Osteocyte (in vitro differentiated cells): ENCODE measurements around the gene DHX57. TPM values are rescaled to one million over a fixed set of nuclear protein-coding genes. Genes with fewer than 3 reads are reported as not detected.
A peak's percentile ranks its signal among the peaks of the same experiment; 100 is the strongest.

Experiments used
- DNase-seq: peaks from one replicate; pipeline ENCODE4 v3.0.0; 2021; ENCODE audit warnings: mixed read lengths; ENCODE audit not compliant: unreplicated experiment; ENCODE audit errors: extremely low spot score
- H3K27ac Mint-ChIP-seq: one replicate; pipeline ENCODE4 v1.8.0; 2021; ENCODE audit warnings: mild to moderate bottlenecking, mixed read lengths; ENCODE audit not compliant: unreplicated experiment
- H3K27me3 Mint-ChIP-seq: one replicate; pipeline ENCODE4 v1.8.0; 2021; ENCODE audit warnings: mixed read lengths; ENCODE audit not compliant: unreplicated experiment
- H3K36me3 Mint-ChIP-seq: one replicate; pipeline ENCODE4 v1.8.0; 2021; ENCODE audit warnings: mixed read lengths; ENCODE audit not compliant: unreplicated experiment
- H3K4me1 Mint-ChIP-seq: one replicate; pipeline ENCODE4 v1.8.0; 2021; ENCODE audit warnings: mixed read lengths; ENCODE audit not compliant: unreplicated experiment
- H3K4me3 Mint-ChIP-seq: one replicate; pipeline ENCODE4 v1.8.0; 2021; ENCODE audit warnings: mild to moderate bottlenecking, moderate library complexity, mixed read lengths; ENCODE audit not compliant: unreplicated experiment
- H3K9me3 Mint-ChIP-seq: one replicate; pipeline ENCODE4 v1.8.0; 2021; ENCODE audit warnings: mixed read lengths; ENCODE audit not compliant: unreplicated experiment
- CTCF ChIP-seq: fragments of 200-600 bp; sonication (generic); IDR thresholded peaks from 2 replicates; pipeline ENCODE4 v1.5.0; 2021; ENCODE audit warnings: antibody characterized with exemption, mild to moderate bottlenecking, moderate library complexity
- total RNA-seq: library from RNA; stranded (reverse); gene quantifications from 2 replicates; pipeline ENCODE4 v1.2.1, GENCODE V29; 2021

Gene DHX57
- total RNA-seq, 1 donor from 2014 or later = 24.2 TPM

GRCh38 chr2:38887347-38887746, 11.6 kb upstream of the DHX57 start:
- H3K9me3 Mint-ChIP-seq = no peaks in the 10 kb centered on the region
- H3K4me1 Mint-ChIP-seq = no peaks in the 10 kb centered on the region
- no peak for DNase-seq
- no peaks in the 10 kb centered on the region for H3K27me3 Mint-ChIP-seq
- H3K36me3 Mint-ChIP-seq = peaks cover 13% of the 10 kb centered on the region
- no peak for TF ChIP-seq CTCF
- H3K4me3 Mint-ChIP-seq = no peak overlapping the region
- no peak overlapping the region for H3K27ac Mint-ChIP-seq

- Mint-ChIP-seq H3K27ac (no peak overlapping the region), H3K4me3 (no peak overlapping the region), H3K9me3 (no peaks in the 10 kb centered on the region), H3K27me3 (no peaks in the 10 kb centered on the region), H3K4me1 (no peaks in the 10 kb centered on the region), H3K36me3 (peaks cover 15% of the 10 kb centered on the region)
- DNase-seq = no peak
- TF ChIP-seq CTCF = no peak
Observed at GRCh38 chr2:38886063-38886462, 10.3 kb upstream of the DHX57 start.

DNA sequence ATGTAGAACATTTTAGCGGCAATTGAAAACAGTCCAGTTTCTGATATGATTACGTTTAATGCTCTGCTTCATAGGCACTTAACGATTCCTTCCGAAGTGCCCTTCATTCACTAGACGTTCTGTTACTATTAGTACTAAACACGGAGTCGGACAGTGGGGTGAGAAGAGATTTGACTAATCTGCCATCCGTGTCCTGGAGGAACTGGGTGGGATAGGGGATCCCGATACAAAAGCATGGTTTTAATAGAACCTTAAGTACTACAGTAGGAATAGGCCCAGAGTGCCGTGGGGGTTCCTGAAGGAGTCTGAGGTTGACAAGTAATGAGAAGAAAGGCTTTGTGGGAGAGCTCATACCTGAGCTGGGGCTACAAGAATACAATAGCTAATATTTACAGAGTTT, 673 bp upstream of the DHX57 start:
- peak overlapping the region; percentile 92 for H3K27ac Mint-ChIP-seq
- peak overlapping the region; percentile 93 for H3K4me3 Mint-ChIP-seq
- TF ChIP-seq CTCF = no peak
- H3K36me3 Mint-ChIP-seq = peaks cover 13% of the 10 kb centered on the region
- no peaks in the 10 kb centered on the region for H3K27me3 Mint-ChIP-seq
- DNase-seq = no peak
- peaks cover 21% of the 10 kb centered on the region for H3K4me1 Mint-ChIP-seq
- peaks cover 9% of the 10 kb centered on the region for H3K9me3 Mint-ChIP-seq

- TF ChIP-seq CTCF = no peak
- DNase-seq = no peak
- Mint-ChIP-seq H3K27me3 (no peaks in the 10 kb centered on the region), H3K36me3 (peaks cover 13% of the 10 kb centered on the region), H3K9me3 (peaks cover 11% of the 10 kb centered on the region), H3K4me1 (peaks cover 21% of the 10 kb centered on the region), H3K27ac (peak overlapping the region; percentile 92), H3K4me3 (peak overlapping the region; percentile 93)
Observed at GRCh38 chr2:38875227-38875575, 533 bp downstream of the DHX57 start.

GRCh38 chr2:38873763-38874162, 2.0 kb downstream of the DHX57 start:
- Mint-ChIP-seq H3K36me3 (peaks cover 17% of the 10 kb centered on the region), H3K27ac (no peak overlapping the region), H3K27me3 (no peaks in the 10 kb centered on the region), H3K4me1 (peaks cover 21% of the 10 kb centered on the region), H3K9me3 (peaks cover 22% of the 10 kb centered on the region), H3K4me3 (no peak overlapping the region)
- DNase-seq = no peak
- no peak for TF ChIP-seq CTCF
